HUES6 (cell line): ENCODE results near the gene STING1.
"Not testable (repeated sequence)": the region's sequence is repeated elsewhere in the genome, so short reads cannot be mapped to it uniquely, and the experiment has no call there.

Experiments used
- H3K27ac ChIP-seq: 2 replicates; pipeline ENCODE4 v1.7.0; 2013; ENCODE audit warnings: low read depth, mild to moderate bottlenecking, low read length, inconsistent platforms
- H3K27me3 ChIP-seq: 2 replicates; pipeline ENCODE4 v1.6.1; 2013; ENCODE audit warnings: low read length; ENCODE audit not compliant: control insufficient read depth, insufficient read depth
- H3K36me3 ChIP-seq: 2 replicates; pipeline ENCODE4 v1.6.1; 2013; ENCODE audit warnings: low read length; ENCODE audit not compliant: control insufficient read depth, insufficient read depth
- H3K4me1 ChIP-seq: 2 replicates; pipeline ENCODE4 v1.6.1; 2013; ENCODE audit warnings: low read length; ENCODE audit not compliant: control insufficient read depth, insufficient read depth
- H3K4me3 ChIP-seq: 2 replicates; pipeline ENCODE4 v1.5.1; 2013; ENCODE audit warnings: low read depth, low read length
- H3K9ac ChIP-seq: one replicate; pipeline ENCODE4 v1.6.1; 2013; ENCODE audit warnings: mild to moderate bottlenecking, low read length
- H3K9me3 ChIP-seq: 2 replicates; pipeline ENCODE4 v1.6.1; 2013; ENCODE audit warnings: low read depth, low read length; ENCODE audit not compliant: control insufficient read depth, insufficient read depth

The STING1 gene

DNA sequence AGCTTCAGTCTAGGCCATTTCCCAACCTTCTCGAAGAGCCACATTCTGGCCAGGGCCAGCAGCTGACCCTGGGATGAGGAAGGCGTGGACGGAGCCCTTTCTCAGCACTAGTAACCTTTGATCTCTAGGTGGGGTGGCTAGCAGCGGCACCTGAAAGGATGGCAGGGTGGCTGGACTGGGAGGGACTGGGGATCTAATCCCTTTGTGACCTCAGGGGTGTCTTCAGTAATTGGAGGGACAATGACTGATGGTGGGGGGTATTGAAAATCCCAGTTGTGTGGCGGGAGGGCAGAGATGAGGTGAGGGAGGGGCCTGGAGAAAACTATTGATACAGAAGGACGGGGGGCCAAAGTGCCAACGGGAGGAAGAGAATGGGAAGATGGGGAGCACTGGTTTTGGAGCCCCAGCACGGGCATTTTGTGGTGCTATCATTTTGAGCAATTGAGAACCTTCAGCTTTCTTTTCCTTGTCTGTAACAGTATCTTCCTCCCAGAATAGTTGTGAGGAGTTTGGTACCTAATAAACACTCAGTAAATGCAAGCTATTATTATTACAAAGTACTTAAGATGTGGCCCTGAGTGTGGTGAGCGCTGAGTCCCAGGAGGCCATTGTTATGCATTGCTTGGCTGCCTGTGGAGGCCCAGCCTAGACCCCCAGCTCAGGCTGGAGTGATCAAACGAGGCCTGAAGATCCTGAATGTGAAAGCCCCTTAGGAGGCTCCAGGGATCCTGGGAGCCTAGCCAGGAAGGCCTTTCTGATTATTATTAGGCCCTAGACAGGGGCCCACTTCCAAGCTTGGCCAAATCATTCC, 41.3 kb upstream of the STING1 start:
- Histone ChIP-seq H3K4me3 (peak overlapping the region; percentile 9; the same call in 1 of the 2 replicates), H3K27me3 (no peaks in the 10 kb centered on the region), H3K27ac (peak overlapping the region; percentile 52; the same call in 1 of the 2 replicates), H3K9ac (peak overlapping the region; percentile 62), H3K36me3 (no peaks in the 10 kb centered on the region), H3K4me1 (peaks cover 43% of the 10 kb centered on the region), H3K9me3 (no peaks in the 10 kb centered on the region)

- Histone ChIP-seq H3K9me3 (no peaks in the 10 kb centered on the region), H3K4me3 (peak overlapping the region; percentile 72), H3K27me3 (no peaks in the 10 kb centered on the region), H3K9ac (peak overlapping the region; percentile 69), H3K4me1 (peaks cover 17% of the 10 kb centered on the region), H3K27ac (peak overlapping the region; percentile 76; the same call in 1 of the 2 replicates), H3K36me3 (no peaks in the 10 kb centered on the region)
Measured at GRCh38 chr5:139517683-139518564, 35.4 kb upstream of the STING1 start.

DNA sequence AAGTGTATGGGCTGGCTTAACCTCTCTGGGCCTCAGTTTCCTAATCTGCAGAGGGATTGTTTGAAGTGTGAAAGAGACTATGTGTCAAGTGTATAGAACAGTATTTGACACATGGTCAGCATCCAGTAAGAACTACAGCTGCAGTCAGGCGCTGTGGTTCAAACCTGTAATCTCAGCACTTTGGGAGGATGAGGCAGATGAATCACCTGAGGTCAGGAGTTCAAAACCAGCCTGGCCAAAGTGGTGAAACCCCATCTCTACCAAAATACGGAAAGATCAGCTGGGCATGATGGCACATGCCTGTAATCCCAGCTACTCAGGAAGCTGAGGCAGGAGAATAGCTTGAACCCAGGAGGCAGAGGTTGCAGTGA, 31.9 kb upstream of the STING1 start:
- no peak overlapping the region for H3K4me3 ChIP-seq
- H3K36me3 ChIP-seq: no peaks in the 10 kb centered on the region
- no peaks in the 10 kb centered on the region for H3K27me3 ChIP-seq
- no peaks in the 10 kb centered on the region for H3K9me3 ChIP-seq
- H3K4me1 ChIP-seq: peaks cover 14% of the 10 kb centered on the region
- no peak overlapping the region for H3K9ac ChIP-seq
- H3K27ac ChIP-seq: no peak overlapping the region

- no peak overlapping the region for H3K9ac ChIP-seq
- H3K27ac ChIP-seq: no peak overlapping the region
Measured at GRCh38 chr5:139513852-139514485, 31.4 kb upstream of the STING1 start.

DNA sequence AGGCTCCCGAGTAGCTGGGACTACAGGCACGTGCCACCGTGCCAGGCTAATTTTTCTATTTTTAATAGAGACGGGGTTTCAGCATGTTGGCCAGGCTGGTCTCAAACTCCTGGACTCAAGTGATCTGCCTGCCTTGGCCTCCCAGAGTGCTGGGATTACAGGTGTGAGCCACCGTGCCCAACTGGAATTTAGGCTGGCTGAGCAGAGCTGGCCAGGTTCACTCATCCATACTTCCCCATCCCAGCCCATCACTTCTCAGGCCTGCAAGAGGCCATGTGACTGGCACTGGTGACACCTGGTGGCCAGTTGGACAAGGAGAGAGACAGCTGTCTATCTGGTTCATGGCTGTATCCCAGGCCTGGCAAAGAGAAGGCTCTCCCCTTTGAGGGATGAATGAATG, 30.9 kb upstream of the STING1 start:
- H3K36me3 ChIP-seq, H3K9me3 ChIP-seq, H3K4me1 ChIP-seq, H3K9ac ChIP-seq, H3K4me3 ChIP-seq, H3K27me3 ChIP-seq, H3K27ac ChIP-seq: not testable (repeated sequence)

More at GRCh38 chr5:139513852-139514485, 31.4 kb upstream of the STING1 start:
- Histone ChIP-seq H3K4me3 (no peak overlapping the region), H3K9me3 (no peaks in the 10 kb centered on the region), H3K27me3 (no peaks in the 10 kb centered on the region), H3K36me3 (no peaks in the 10 kb centered on the region), H3K4me1 (peaks cover 13% of the 10 kb centered on the region)

- Histone ChIP-seq H3K36me3 (no peaks in the 10 kb centered on the region), H3K4me1 (peaks cover 3% of the 10 kb centered on the region), H3K9me3 (no peaks in the 10 kb centered on the region), H3K27ac (no peak overlapping the region), H3K4me3 (no peak overlapping the region), H3K9ac (no peak overlapping the region), H3K27me3 (no peaks in the 10 kb centered on the region)
Measured at GRCh38 chr5:139512786-139513390, 30.3 kb upstream of the STING1 start.

DNA sequence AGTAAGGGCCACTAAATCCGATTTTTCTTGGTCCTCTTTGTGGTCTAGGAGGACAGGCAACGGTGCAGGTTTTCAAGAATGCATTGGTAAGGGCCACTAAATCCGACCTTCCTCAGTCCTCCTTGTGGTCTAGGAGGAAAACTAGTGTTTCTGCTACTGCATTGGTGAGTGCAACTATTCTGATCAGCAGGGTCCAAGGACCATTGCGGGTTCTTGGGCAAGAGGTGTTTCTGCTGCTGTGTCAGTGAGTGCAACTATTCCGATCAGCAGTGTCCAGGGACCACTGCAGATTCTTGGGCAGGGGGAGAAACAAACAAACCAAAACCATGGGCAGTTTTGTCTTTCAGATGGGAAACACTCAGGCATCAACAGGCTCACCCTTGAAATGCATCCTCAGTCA, 22.2 kb upstream of the STING1 start:
- H3K27ac ChIP-seq, H3K4me3 ChIP-seq, H3K36me3 ChIP-seq, H3K27me3 ChIP-seq, H3K9ac ChIP-seq, H3K4me1 ChIP-seq, H3K9me3 ChIP-seq: not testable (repeated sequence)

DNA sequence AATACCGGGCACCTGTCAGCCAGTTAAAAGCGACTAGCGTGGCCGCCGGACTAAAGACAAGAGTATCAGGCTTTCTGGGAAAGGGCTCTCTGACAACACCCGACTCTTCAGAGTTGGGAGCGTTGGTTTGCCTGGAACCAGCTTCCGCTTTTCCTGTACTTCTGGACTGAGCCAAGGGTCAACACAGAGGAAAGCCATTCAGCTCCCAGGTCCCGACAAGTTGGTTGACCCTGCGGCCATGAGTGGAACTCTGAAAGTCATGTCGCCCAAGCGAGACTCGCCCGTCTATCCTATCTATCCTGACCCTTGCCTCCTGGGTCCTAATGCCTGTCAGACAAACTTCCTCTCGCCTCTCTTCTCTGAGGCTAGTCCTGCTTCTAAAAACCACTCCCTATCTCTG, 21.3 kb upstream of the STING1 start:
- H3K4me3 ChIP-seq: peak overlapping the region; percentile 37
- H3K36me3 ChIP-seq: not testable (repeated sequence)

GRCh38 chr5:139503036-139503817, 20.7 kb upstream of the STING1 start:
- not testable (repeated sequence) for H3K27me3 ChIP-seq, H3K36me3 ChIP-seq, H3K9ac ChIP-seq, H3K9me3 ChIP-seq, H3K4me3 ChIP-seq, H3K27ac ChIP-seq, H3K4me1 ChIP-seq

More for the DNA sequence above, 21.3 kb upstream of the STING1 start:
- H3K27me3 ChIP-seq, H3K4me1 ChIP-seq, H3K9ac ChIP-seq, H3K9me3 ChIP-seq, H3K27ac ChIP-seq: not testable (repeated sequence)

- Histone ChIP-seq H3K4me1 (peaks cover 7% of the 10 kb centered on the region; the same call in 1 of the 2 replicates), H3K9me3 (0 out of 2 replicates have a peak, but pooled peaks cover 4% of the 10 kb centered on the region), H3K9ac (no peak overlapping the region), H3K4me3 (no peak overlapping the region), H3K27me3 (no peaks in the 10 kb centered on the region), H3K27ac (no peak overlapping the region), H3K36me3 (no peaks in the 10 kb centered on the region)
Measured at GRCh38 chr5:139501381-139501780, 18.8 kb upstream of the STING1 start.
